NB4 (cell line): ENCODE results near the gene SMYD3.

Experiments
- POLR2A ChIP-seq: IDR thresholded peaks from 2 replicates; pipeline ENCODE4 v1.6.1; 2011; ENCODE audit warnings: mild to moderate bottlenecking; ENCODE audit not compliant: insufficient read length; ENCODE audit errors: extremely low read depth
- TF ChIP-seq, protein P1 (sequence below): IDR thresholded peaks from one replicate; pipeline ENCODE4 v1.5.1; 2012; ENCODE audit warnings: low read depth, low read length
- TF ChIP-seq, protein P2 (sequence below): IDR thresholded peaks from 2 replicates; pipeline ENCODE4 v1.6.1; 2011; ENCODE audit warnings: low read depth, low read length

DNA sequence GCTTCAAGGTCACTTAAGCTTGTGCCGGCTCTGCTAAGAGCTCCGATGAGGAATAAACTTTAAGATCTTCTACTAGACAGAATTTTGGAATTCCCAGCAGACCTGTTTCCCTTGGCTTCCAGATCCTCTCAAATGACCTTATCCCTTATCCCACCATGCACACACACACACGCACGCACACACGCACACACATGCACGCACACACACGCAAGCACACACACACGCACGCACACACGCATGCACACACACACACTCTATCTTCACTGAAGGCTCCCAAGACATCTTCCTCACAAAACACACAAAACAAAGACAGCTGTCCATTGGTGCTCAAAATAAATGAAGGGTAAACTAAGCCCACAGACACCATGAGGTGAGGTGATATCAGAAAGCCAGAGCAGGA is 692.4 kb downstream of the SMYD3 start:
- TF ChIP-seq, protein P1, sequence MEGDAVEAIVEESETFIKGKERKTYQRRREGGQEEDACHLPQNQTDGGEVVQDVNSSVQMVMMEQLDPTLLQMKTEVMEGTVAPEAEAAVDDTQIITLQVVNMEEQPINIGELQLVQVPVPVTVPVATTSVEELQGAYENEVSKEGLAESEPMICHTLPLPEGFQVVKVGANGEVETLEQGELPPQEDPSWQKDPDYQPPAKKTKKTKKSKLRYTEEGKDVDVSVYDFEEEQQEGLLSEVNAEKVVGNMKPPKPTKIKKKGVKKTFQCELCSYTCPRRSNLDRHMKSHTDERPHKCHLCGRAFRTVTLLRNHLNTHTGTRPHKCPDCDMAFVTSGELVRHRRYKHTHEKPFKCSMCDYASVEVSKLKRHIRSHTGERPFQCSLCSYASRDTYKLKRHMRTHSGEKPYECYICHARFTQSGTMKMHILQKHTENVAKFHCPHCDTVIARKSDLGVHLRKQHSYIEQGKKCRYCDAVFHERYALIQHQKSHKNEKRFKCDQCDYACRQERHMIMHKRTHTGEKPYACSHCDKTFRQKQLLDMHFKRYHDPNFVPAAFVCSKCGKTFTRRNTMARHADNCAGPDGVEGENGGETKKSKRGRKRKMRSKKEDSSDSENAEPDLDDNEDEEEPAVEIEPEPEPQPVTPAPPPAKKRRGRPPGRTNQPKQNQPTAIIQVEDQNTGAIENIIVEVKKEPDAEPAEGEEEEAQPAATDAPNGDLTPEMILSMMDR, result no peak
- no peak for TF ChIP-seq POLR2A
- TF ChIP-seq, protein P2, sequence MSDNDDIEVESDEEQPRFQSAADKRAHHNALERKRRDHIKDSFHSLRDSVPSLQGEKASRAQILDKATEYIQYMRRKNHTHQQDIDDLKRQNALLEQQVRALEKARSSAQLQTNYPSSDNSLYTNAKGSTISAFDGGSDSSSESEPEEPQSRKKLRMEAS, result no peak
